K562 (cell line): ENCODE measurements around the gene NUBP2. TPM values are rescaled to one million over a fixed set of nuclear protein-coding genes. Genes with fewer than 3 reads are reported as not detected.

Source experiments
- ATAC-seq: fragments of 200-7000 bp; cut with Tn5 transposase; 3 replicates; pipeline ENCODE4 v1.9.1; 2020; ENCODE audit warnings: moderate library complexity
- BruUV-seq: library from RNA; stranded (reverse); fragments of 400-500 nt; replicated peaks from 2 replicates; lab custom pipeline; 2021; lab: Mats Ljungman, UMichigan
- CTCF ChIA-PET: fragments of 300-600 bp; formaldehyde crosslinking; extraction: SDS; loops from one replicate; lab custom pipeline; 2021; ENCODE audit warnings: low intra/inter-chr PET ratio; lab: Yijun Ruan, JAX
- POLR2A ChIA-PET: fragments of 300-600, 350-650 bp; sonication (Branson Sonifier 250); formaldehyde crosslinking; extraction: SDS; loops from one replicate; lab custom pipeline; 2021; ENCODE audit warnings: antibody characterized with exemption, inconsistent platforms; lab: Yijun Ruan, JAX
- DNase-seq, 4 experiments: peaks; one replicate each; pipeline versions ENCODE4 v3.0.0 to v3.0.0-alpha.2; 2011 to 2018; ENCODE audit warnings: low spot score in 3 of 4, mixed read lengths in 3 of 4; ENCODE audit errors: extremely low read depth in 1 of 4
- FAIRE-seq: peaks from 2 replicates; lab custom pipeline; 2011; peaks lifted over from hg19 to GRCh38; lab: Jason Lieb, UNC
- H2AFZ ChIP-seq: 2 replicates; pipeline ENCODE4 v1.6.0; 2011; ENCODE audit warnings: low read depth, low read length, control low read depth, inconsistent platforms
- H3K27ac ChIP-seq: fragments of 200-600 bp; 3 replicates; pipeline ENCODE4 v1.8.0; 2011; ENCODE audit warnings: low read depth, mild to moderate bottlenecking, control low read depth, inconsistent platforms, low read length, moderate library complexity, mixed read lengths; ENCODE audit errors: extremely low read depth
- H3K27me3 ChIP-seq, 2 experiments: fragments of 300-600 bp in 1 of 2; 2 replicates in 1 of 2; 3 replicates in 1 of 2; pipeline versions ENCODE4 v1.6.0 to v1.8.0; 2011; ENCODE audit warnings: inconsistent platforms in 2 of 2, low read length in 2 of 2, mild to moderate bottlenecking in 1 of 2, mixed read lengths in 1 of 2, moderate library complexity in 1 of 2; ENCODE audit not compliant: control insufficient read depth in 2 of 2, insufficient read depth in 2 of 2
- H3K36me3 ChIP-seq: fragments of 300-600 bp; 3 replicates; pipeline ENCODE4 v1.8.0; 2011; ENCODE audit warnings: mild to moderate bottlenecking, low read length, inconsistent platforms; ENCODE audit not compliant: control insufficient read depth, insufficient read depth
- H3K4me1 ChIP-seq, 2 experiments: fragments of 200-600 bp in 1 of 2; replicated peaks in 1 of 2; 2 replicates in 1 of 2; 3 replicates in 1 of 2; pipeline versions ENCODE4 v1.5.1 to v1.8.0; 2011; ENCODE audit warnings: inconsistent platforms in 2 of 2, low read length in 2 of 2, mild to moderate bottlenecking in 1 of 2, mixed read lengths in 1 of 2, moderate library complexity in 1 of 2; ENCODE audit not compliant: control insufficient read depth in 2 of 2, insufficient read depth in 2 of 2
- H3K4me2 ChIP-seq: 2 replicates; pipeline ENCODE4 v1.6.1; 2011; ENCODE audit warnings: low read length, control low read depth, inconsistent platforms, mixed read lengths; ENCODE audit not compliant: insufficient read depth
- H3K4me3 ChIP-seq: fragments of 200-600 bp; sonication (generic), shearing (Covaris generic); 2 replicates; pipeline ENCODE4 v1.5.1; 2016; ENCODE audit warnings: control low read depth, inconsistent platforms
- H3K79me2 ChIP-seq: fragments of 200-600 bp; 3 replicates; pipeline ENCODE4 v1.8.0; 2011; ENCODE audit warnings: low read length, inconsistent platforms; ENCODE audit not compliant: control insufficient read depth, insufficient read depth
- H3K9ac ChIP-seq, 2 experiments: 2 replicates each; pipeline versions ENCODE4 v1.6.0 to v1.6.1; 2011; ENCODE audit warnings: low read depth in 2 of 2, low read length in 2 of 2, control low read depth in 1 of 2, inconsistent platforms in 1 of 2, mild to moderate bottlenecking in 1 of 2, mixed read lengths in 1 of 2; ENCODE audit not compliant: insufficient read depth in 1 of 2
- H3K9me1 ChIP-seq: one replicate; pipeline ENCODE4 v1.6.0; 2011; ENCODE audit warnings: inconsistent platforms, mild to moderate bottlenecking, low read length, moderate library complexity; ENCODE audit not compliant: control insufficient read depth, insufficient read depth
- H3K9me3 ChIP-seq: replicated peaks from 2 replicates; pipeline ENCODE4 v1.5.1; 2011; ENCODE audit warnings: low read depth, low read length, inconsistent platforms; ENCODE audit not compliant: control insufficient read depth, insufficient read depth
- H4K20me1 ChIP-seq: replicated peaks from 2 replicates; pipeline ENCODE4 v1.6.1; 2011; ENCODE audit warnings: low read length, inconsistent platforms, mixed read lengths; ENCODE audit not compliant: control insufficient read depth, insufficient read depth
- CGGBP1 ChIP-seq: fragments of 250-450 bp; sonication (Bioruptor Pico); IDR thresholded peaks from 2 replicates; pipeline ENCODE4 v1.9.0; 2021; ENCODE audit warnings: mild to moderate bottlenecking
- POLR2A ChIP-seq: fragments of 450-650 bp; conservative IDR thresholded peaks from 2 replicates; pipeline ENCODE4 v1.6.1; 2016
- SUPT5H ChIP-seq: fragments of 450-650 bp; IDR thresholded peaks from 2 replicates; pipeline ENCODE4 v1.6.1; 2016
- WGBS: fragments of 100-300 bp; shearing (Covaris generic); methylation state at CpG from one replicate; pipeline ENCODE4 v1.1.6; 2016; ENCODE audit warnings: low coverage, mixed read lengths; ENCODE audit not compliant: insufficient coverage; ENCODE audit errors: missing lambda C conversion rate; 5-methylcytosine and 5-hydroxymethylcytosine counted together
- in situ Hi-C: fragments of 300-500 bp; cut with MboI; formaldehyde crosslinking; loops from 4 replicates; pipeline ENCODE4 v1.15.0; 2018; ENCODE audit warnings: inconsistent platforms, mixed read lengths
- intact Hi-C: fragments of 100-400 bp; cut with micrococcal nuclease; formaldehyde crosslinking; loops from 2 replicates; pipeline ENCODE4 v1.14.2; 2022
- polyA plus RNA-seq, 8 experiments: library from polyadenylated mRNA; depleted of rRNA in 4 of 8; stranded (reverse) in 5 of 8; unstranded in 3 of 8; fragments of >200 nt; fragmentation: Nextera tagmentation in 2 of 8; fragmentation: Illumina TruSeq in 1 of 8; extraction: Ambion mirVana in 2 of 8; extraction: Trizol in 1 of 8; gene quantifications; 2 replicates each; pipeline versions ENCODE4 v1.2.1 to v1.2.3, GENCODE V29; 2011 to 2014; ENCODE audit warnings: inconsistent platforms in 1 of 8, missing spikeins in 1 of 8
- total RNA-seq, 7 experiments: library from RNA; depleted of rRNA in 6 of 7; stranded (reverse); fragments of >200 nt in 6 of 7; fragmentation: Illumina TruSeq in 2 of 7; extraction: Trizol in 2 of 7; gene quantifications; 2 replicates each; pipeline versions ENCODE4 v1.2.1 to v1.2.3, GENCODE V29; 2011 to 2021; ENCODE audit warnings: low replicate concordance in 1 of 7

Gene NUBP2
- total and polyA plus RNA-seq, 9 of the 15 experiments (the other 6 are each of a cell fraction or from before 2014, with no cell fraction given): 1.8 to 115 (median 24.0) TPM

GRCh38 chr16:1779234-1779701 lies 3.5 kb upstream of the NUBP2 start:
- no peak for DNase-seq

More at GRCh38 chr16:1779234-1779701, 3.5 kb upstream of the NUBP2 start:
- ATAC-seq: no peak
- in situ Hi-C loops: no loop called here
- peaks cover 3% of the 10 kb centered on the region; the same call in 1 of the 2 replicates for H4K20me1 ChIP-seq
- CTCF ChIA-PET: no interaction called here
- WGBS: 88% methylated on average over 8 of the region's 8 CpGs
- no peak for FAIRE-seq
- peaks cover 2% of the 10 kb centered on the region for H3K9me1 ChIP-seq
- H3K27ac ChIP-seq: no peak overlapping the region
- no peaks in the 10 kb centered on the region for H3K9me3 ChIP-seq
- TF ChIP-seq CGGBP1 (CRISPR knock-in tag) (no peak), SUPT5H (0 out of 2 replicates have a peak, but pooled peaks have one; percentile 6), POLR2A (peak; percentile 47; the same call in 1 of the 2 replicates)
- TF ChIP-seq, all 486 proteins: peak for 2
- Histone ChIP-seq H3K27me3 (no peaks in the 10 kb centered on the region), H3K79me2 (peaks cover 31% of the 10 kb centered on the region), H3K36me3 (peaks cover 56% of the 10 kb centered on the region; the same call in 2 of the 3 replicates), H3K4me3 (no peak overlapping the region), H3K9ac (peak overlapping the region in 1 of 2 experiments; percentile 84; a peak in 2 of 4 replicates), H3K4me2 (no peak overlapping the region), H3K4me1 (peaks cover 8 to 87% of the 10 kb centered on the region in 2 experiments; a peak in 4 of 5 replicates), H2AFZ (no peak overlapping the region)
- no TSS peak for BruUV-seq
- intact Hi-C loops: no loop called here
- POLR2A ChIA-PET: interaction anchor here (0.7 to 1.4 kb wide), 2 partner anchors 9 to 163 kb away, joined by 3 read pairs; partner anchors contain the start of gene MSRB1
